Body of pancreas (tissue), 4 donors: ENCODE results near the gene LRPPRC.

Source experiments
- POLR2A ChIP-seq, 3 donors: fragments of 450-650 bp; IDR thresholded peaks; one replicate each; pipeline ENCODE4 v1.6.1; 2016; ENCODE audit warnings: antibody characterized with exemption in 3 of 3, mild to moderate bottlenecking in 2 of 3
- TF ChIP-seq, protein P1 (sequence below), 7 experiments: fragments of 450-650 bp in 4 of 7; fragments of 200-600 bp in 3 of 7; sonication (generic) in 3 of 7; IDR thresholded peaks; one replicate each; pipeline ENCODE4 v1.5.1; 2016 to 2019; ENCODE audit warnings: antibody characterized with exemption in 7 of 7

DNA sequence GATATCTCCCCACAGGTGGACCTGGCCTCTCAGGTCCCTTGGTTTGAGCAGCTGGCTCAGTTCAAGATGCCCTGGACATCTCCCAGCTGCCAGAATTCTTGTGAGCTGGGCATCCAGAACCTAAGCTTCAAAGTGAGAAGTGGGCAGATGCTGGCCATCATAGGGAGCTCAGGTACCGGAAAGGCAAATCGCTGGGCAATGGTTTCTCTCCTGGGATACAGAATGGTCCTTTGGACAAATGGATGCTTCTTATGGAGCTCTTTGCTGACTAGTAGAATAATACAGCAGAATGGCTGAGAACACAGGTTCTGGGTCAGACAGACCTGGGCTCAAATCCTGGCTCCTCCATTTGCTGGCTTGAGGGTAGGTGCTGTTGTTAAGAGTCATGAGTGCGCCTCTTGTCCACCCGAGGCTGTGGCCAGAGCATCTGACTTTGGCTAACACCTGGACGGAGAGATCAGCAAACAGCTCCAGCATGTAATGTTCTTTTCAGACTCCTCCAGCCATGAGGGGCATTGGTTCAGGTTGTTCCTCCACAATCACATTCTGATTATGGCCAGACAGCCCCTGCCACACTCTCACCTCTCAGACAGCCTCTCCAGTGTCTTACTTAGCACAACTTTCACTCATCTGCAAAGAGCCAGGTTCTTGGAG lies 149.5 kb downstream of the LRPPRC start:
- TF ChIP-seq, protein P1, sequence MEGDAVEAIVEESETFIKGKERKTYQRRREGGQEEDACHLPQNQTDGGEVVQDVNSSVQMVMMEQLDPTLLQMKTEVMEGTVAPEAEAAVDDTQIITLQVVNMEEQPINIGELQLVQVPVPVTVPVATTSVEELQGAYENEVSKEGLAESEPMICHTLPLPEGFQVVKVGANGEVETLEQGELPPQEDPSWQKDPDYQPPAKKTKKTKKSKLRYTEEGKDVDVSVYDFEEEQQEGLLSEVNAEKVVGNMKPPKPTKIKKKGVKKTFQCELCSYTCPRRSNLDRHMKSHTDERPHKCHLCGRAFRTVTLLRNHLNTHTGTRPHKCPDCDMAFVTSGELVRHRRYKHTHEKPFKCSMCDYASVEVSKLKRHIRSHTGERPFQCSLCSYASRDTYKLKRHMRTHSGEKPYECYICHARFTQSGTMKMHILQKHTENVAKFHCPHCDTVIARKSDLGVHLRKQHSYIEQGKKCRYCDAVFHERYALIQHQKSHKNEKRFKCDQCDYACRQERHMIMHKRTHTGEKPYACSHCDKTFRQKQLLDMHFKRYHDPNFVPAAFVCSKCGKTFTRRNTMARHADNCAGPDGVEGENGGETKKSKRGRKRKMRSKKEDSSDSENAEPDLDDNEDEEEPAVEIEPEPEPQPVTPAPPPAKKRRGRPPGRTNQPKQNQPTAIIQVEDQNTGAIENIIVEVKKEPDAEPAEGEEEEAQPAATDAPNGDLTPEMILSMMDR (IDR thresholded peaks at IDR 0.05), result no peak
- TF ChIP-seq POLR2A (IDR thresholded peaks at IDR 0.05), result no peak
